HG02884 (cell line): ENCODE data around the gene PLXNC1.

Experiments
- ATAC-seq: cut with Tn5 transposase; IDR thresholded peaks from one replicate; pipeline ENCODE4 v1.9.1; 2021; ENCODE audit warnings: mild to moderate bottlenecking, moderate library complexity; ENCODE audit not compliant: unreplicated experiment

PLXNC1 gene

GRCh38 chr12:94178882-94179281 is 30.5 kb downstream of the PLXNC1 start:
- no peak for ATAC-seq

GRCh38 chr12:94179723-94180122 is 31.3 kb downstream of the PLXNC1 start:
- no peak for ATAC-seq

- no peak for ATAC-seq
Observed at GRCh38 chr12:94180558-94181296, 32.4 kb downstream of the PLXNC1 start.

- ATAC-seq, result no peak
Observed at GRCh38 chr12:94182986-94183707, 34.8 kb downstream of the PLXNC1 start.

GRCh38 chr12:94183708-94184379 is 35.5 kb downstream of the PLXNC1 start:
- no peak for ATAC-seq

GRCh38 chr12:94184995-94185719 is 36.8 kb downstream of the PLXNC1 start:
- ATAC-seq, result no peak

GRCh38 chr12:94185801-94186200 is 37.4 kb downstream of the PLXNC1 start:
- no peak for ATAC-seq

GRCh38 chr12:94186278-94187241 is 38.2 kb downstream of the PLXNC1 start:
- no peak for ATAC-seq

GRCh38 chr12:94187361-94187760 is 39.0 kb downstream of the PLXNC1 start:
- no peak for ATAC-seq

- no peak for ATAC-seq
Observed at GRCh38 chr12:94190623-94191022, 42.2 kb downstream of the PLXNC1 start.

GRCh38 chr12:94191023-94191422 is 42.6 kb downstream of the PLXNC1 start:
- peak; percentile 54 for ATAC-seq

GRCh38 chr12:94191811-94192210 is 43.4 kb downstream of the PLXNC1 start:
- no peak for ATAC-seq

GRCh38 chr12:94192506-94192905 is 44.1 kb downstream of the PLXNC1 start:
- ATAC-seq, result no peak

GRCh38 chr12:94193168-94193567 is 44.8 kb downstream of the PLXNC1 start:
- no peak for ATAC-seq

- ATAC-seq, result no peak
Observed at GRCh38 chr12:94195483-94195882, 47.1 kb downstream of the PLXNC1 start.

GRCh38 chr12:94198469-94198868 is 50.1 kb downstream of the PLXNC1 start:
- ATAC-seq, result no peak

GRCh38 chr12:94198872-94199271 is 50.5 kb downstream of the PLXNC1 start:
- ATAC-seq, result no peak

- no peak for ATAC-seq
Observed at GRCh38 chr12:94200069-94200468, 51.7 kb downstream of the PLXNC1 start.

- no peak for ATAC-seq
Observed at GRCh38 chr12:94200695-94201094, 52.3 kb downstream of the PLXNC1 start.
